HCEC 1CT (cell line): ENCODE measurements around the gene POM121C.
"Not testable (repeated sequence)": the region's sequence is repeated elsewhere in the genome, so short reads cannot be mapped to it uniquely, and the experiment has no call there.

ENCODE experiments used
- DNase-seq: peaks from one replicate; pipeline ENCODE4 v3.0.0-alpha.2; 2017

The POM121C gene

GRCh38 chr7:75374519-75375317, 111.4 kb downstream of the POM121C start:
- DNase-seq: not testable (repeated sequence)

GRCh38 chr7:75374144-75374518, 112.0 kb downstream of the POM121C start:
- DNase-seq: not testable (repeated sequence)

GRCh38 chr7:75367313-75367712, 118.8 kb downstream of the POM121C start:
- DNase-seq: not testable (repeated sequence)
